ENCODE data around the gene PLXNA4.
"Not testable (repeated sequence)": the region's sequence is repeated elsewhere in the genome, so short reads cannot be mapped to it uniquely, and the experiment has no call there.

Gene PLXNA4

DNA sequence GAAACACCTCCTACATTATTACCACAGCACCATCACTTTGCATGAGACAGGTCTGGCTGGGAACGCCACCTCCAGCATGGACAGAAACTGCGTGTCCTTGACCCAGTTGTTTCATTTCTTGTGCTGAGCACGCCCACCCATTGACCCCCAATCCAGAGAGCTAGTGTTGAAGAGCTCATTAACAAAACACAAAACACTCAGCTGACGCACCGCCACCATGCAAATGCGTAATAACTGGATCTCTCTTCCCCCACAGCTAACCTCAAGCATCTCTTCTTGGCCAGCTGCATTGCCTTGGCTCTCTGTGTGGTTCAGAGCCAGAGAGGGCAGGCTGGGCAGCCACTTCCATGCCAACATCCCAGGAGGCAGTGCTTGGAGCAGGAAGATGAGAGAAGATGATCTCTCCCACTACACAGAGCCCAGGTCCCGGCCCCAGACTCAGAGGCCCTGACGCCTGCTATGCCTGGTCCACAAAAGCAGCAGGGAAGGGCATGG, 173.5 kb downstream of the PLXNA4 start:
- FAIRE-seq (no peak), DNase-seq (ENCODE audit: insufficient read length) (no peak)
- no peak for TF ChIP-seq POLR2A (IDR thresholded peaks at IDR 0.05; ENCODE audit: low read depth, low read length)
- no peak for TF ChIP-seq TAF1 (IDR thresholded peaks at IDR 0.05; ENCODE audit: borderline replicate concordance, low read depth, low read length)
- TF ChIP-seq POLR2AphosphoS5 (IDR thresholded peaks at IDR 0.05; ENCODE audit: low read depth, low read length), result no peak

- FAIRE-seq (no peak), DNase-seq (ENCODE audit: insufficient read length) (no peak)
- TF ChIP-seq TAF1 (IDR thresholded peaks at IDR 0.05; ENCODE audit: borderline replicate concordance, low read depth, low read length) (no peak), POLR2AphosphoS5 (IDR thresholded peaks at IDR 0.05; ENCODE audit: low read depth, low read length) (no peak), POLR2A (IDR thresholded peaks at IDR 0.05; ENCODE audit: low read depth, low read length) (no peak)
These were observed 174.2 kb downstream of the PLXNA4 start for GRCh38 chr7:132402096-132402495.

GRCh38 chr7:132400561-132401142, 175.6 kb downstream of the PLXNA4 start:
- DNase-seq (ENCODE audit: insufficient read length) (no peak), FAIRE-seq (no peak)
- TF ChIP-seq POLR2A (IDR thresholded peaks at IDR 0.05; ENCODE audit: low read depth, low read length) (no peak), POLR2AphosphoS5 (IDR thresholded peaks at IDR 0.05; ENCODE audit: low read depth, low read length) (no peak), TAF1 (IDR thresholded peaks at IDR 0.05; ENCODE audit: borderline replicate concordance, low read depth, low read length) (no peak)

- FAIRE-seq, result no peak
- no peak for TF ChIP-seq POLR2AphosphoS5 (IDR thresholded peaks at IDR 0.05; ENCODE audit: low read depth, low read length)
- TF ChIP-seq POLR2A (IDR thresholded peaks at IDR 0.05; ENCODE audit: low read depth, low read length), result no peak
- no peak for TF ChIP-seq TAF1 (IDR thresholded peaks at IDR 0.05; ENCODE audit: borderline replicate concordance, low read depth, low read length)
- DNase-seq (ENCODE audit: insufficient read length), result no peak
These were observed 176.9 kb downstream of the PLXNA4 start for GRCh38 chr7:132399367-132399766.

GRCh38 chr7:132398253-132398925, 177.9 kb downstream of the PLXNA4 start:
- DNase-seq (ENCODE audit: insufficient read length), result no peak
- TF ChIP-seq TAF1 (IDR thresholded peaks at IDR 0.05; ENCODE audit: borderline replicate concordance, low read depth, low read length), result no peak
- FAIRE-seq, result no peak

DNA sequence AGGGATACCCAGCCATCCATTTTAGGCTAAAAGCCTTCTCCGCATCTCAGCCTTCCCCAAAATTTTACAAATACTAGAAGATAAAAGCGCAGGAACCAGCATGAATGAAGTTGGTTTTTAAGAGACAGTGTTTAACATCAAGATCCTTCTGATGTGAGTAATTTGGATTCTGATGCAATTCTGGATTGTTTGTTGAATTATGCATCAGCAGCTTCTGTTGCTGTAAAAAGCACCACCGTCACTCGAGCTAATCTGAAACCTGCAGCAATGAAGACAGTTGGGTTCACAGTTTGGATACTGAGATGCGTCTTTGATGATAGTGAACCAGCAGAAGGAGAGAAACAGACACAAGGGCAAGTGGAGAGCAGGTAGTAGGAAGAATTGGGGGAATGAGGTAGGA, 179.2 kb downstream of the PLXNA4 start:
- TF ChIP-seq TAF1 (IDR thresholded peaks at IDR 0.05; ENCODE audit: borderline replicate concordance, low read depth, low read length) (no peak), POLR2AphosphoS5 (IDR thresholded peaks at IDR 0.05; ENCODE audit: low read depth, low read length) (no peak), POLR2A (IDR thresholded peaks at IDR 0.05; ENCODE audit: low read depth, low read length) (no peak)
- FAIRE-seq, result no peak
- no peak for DNase-seq (ENCODE audit: insufficient read length)

GRCh38 chr7:132395361-132395760, 180.9 kb downstream of the PLXNA4 start:
- TF ChIP-seq TAF1 (IDR thresholded peaks at IDR 0.05; ENCODE audit: borderline replicate concordance, low read depth, low read length), result no peak
- no peak for TF ChIP-seq POLR2A (IDR thresholded peaks at IDR 0.05; ENCODE audit: low read depth, low read length)
- TF ChIP-seq POLR2AphosphoS5 (IDR thresholded peaks at IDR 0.05; ENCODE audit: low read depth, low read length), result no peak
- FAIRE-seq, result no peak

DNA sequence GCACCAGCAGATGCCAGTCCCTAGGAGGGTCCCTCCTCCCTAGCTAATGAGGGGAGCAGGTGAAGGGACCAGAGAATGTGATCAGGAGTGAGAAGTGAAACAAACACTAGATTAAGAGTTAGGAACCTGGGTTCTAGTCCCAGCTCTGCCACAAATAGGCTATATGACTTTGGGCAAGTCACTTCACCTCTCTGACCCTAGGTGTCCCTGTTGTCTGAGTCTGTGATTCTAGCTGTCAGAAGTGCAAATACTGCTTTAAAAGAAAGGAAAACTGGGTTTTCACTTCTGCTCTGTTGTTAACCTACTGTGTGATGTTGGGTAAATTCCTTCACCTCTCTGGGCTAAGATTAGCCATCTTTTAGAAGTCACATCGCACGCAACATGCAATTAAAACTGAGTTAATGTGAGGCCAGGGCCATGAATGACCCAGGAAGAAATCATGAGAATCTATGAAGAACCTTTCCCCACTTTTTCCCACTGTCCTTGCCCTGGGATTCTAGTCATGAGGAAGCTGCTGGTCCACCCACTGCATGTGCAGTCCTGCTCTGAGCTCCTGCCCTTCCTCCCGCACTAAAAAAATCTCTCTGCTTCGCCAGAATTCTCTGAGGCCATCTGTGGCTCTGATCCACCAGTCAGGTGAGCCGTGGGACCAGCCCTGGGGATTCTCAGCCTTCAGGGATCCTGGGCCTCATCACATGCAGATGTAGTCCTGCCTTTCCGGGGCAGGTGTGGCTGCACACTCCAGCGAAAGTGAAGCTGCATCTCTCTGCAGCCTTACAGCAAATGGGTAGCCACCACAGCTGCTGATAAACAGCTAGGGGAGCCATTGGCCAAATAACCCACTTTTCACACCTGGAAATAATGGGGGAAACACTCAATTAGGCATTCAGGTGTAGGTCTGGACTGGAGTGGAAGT, 181.7 kb downstream of the PLXNA4 start:
- TF ChIP-seq POLR2AphosphoS5 (IDR thresholded peaks at IDR 0.05; ENCODE audit: low read depth, low read length) (no peak), TAF1 (IDR thresholded peaks at IDR 0.05; ENCODE audit: borderline replicate concordance, low read depth, low read length) (no peak)
- FAIRE-seq (no peak), DNase-seq (ENCODE audit: insufficient read length) (no peak)

More at GRCh38 chr7:132395361-132395760, 180.9 kb downstream of the PLXNA4 start:
- DNase-seq (ENCODE audit: insufficient read length), result no peak

DNA sequence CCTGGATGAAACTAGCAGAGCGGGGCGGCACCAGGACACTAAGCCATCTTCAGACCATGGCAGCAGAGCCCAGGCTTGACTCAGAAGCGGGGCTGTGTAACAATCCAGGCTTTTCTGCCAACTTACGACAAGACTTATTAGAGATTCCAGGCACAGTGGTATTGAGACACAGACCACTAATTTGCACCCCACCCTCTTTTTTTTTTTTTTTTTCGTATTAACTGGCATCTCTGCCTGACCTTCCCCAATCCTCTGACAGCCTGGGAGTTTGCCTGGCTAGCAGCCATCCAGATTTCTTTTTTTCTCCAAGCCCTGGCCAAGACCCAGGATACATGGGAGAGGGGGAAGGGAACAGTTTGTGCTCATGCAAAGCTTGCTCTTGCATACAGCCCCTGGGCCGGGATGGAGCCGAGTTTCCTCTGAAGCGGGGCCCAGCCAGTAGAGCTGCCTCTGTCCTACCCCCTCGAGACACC, 182.4 kb downstream of the PLXNA4 start:
- TF ChIP-seq POLR2AphosphoS5 (IDR thresholded peaks at IDR 0.05; ENCODE audit: low read depth, low read length), result no peak
- no peak for TF ChIP-seq POLR2A (IDR thresholded peaks at IDR 0.05; ENCODE audit: low read depth, low read length)
- TF ChIP-seq TAF1 (IDR thresholded peaks at IDR 0.05; ENCODE audit: borderline replicate concordance, low read depth, low read length), result no peak
- no peak for DNase-seq (ENCODE audit: insufficient read length)

DNA sequence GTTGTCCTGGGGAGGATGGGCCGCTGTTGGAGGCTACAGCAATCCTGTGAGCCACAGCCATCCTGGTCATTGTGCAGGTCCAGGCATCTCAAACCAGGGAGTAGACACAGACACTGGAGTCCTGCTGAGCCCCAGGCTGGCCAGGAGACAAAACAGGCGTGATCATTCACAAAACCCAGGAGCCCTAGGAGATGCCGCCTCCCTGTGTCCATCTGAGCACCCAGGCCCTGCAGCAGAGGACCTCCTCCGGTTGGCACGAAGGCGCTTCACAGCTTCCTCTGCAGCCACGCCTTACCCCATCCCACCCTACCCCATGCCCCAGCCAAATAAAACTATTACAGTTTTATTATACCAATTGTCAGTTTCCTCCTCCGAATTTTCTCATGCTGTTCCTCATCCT, 183.6 kb downstream of the PLXNA4 start:
- no peak for FAIRE-seq
- DNase-seq (ENCODE audit: insufficient read length), result no peak

More for the DNA sequence above, 182.4 kb downstream of the PLXNA4 start:
- no peak for FAIRE-seq

GRCh38 chr7:132390705-132391104, 185.6 kb downstream of the PLXNA4 start:
- no peak for DNase-seq (ENCODE audit: insufficient read length)
- TF ChIP-seq TAF1 (IDR thresholded peaks at IDR 0.05; ENCODE audit: borderline replicate concordance, low read depth, low read length), result no peak
- TF ChIP-seq POLR2AphosphoS5 (IDR thresholded peaks at IDR 0.05; ENCODE audit: low read depth, low read length), result no peak
- no peak for TF ChIP-seq POLR2A (IDR thresholded peaks at IDR 0.05; ENCODE audit: low read depth, low read length)
- FAIRE-seq, result no peak

More for the DNA sequence above, 183.6 kb downstream of the PLXNA4 start:
- TF ChIP-seq POLR2AphosphoS5 (IDR thresholded peaks at IDR 0.05; ENCODE audit: low read depth, low read length) (no peak), TAF1 (IDR thresholded peaks at IDR 0.05; ENCODE audit: borderline replicate concordance, low read depth, low read length) (no peak), POLR2A (IDR thresholded peaks at IDR 0.05; ENCODE audit: low read depth, low read length) (no peak)

GRCh38 chr7:132390049-132390448, 186.2 kb downstream of the PLXNA4 start:
- FAIRE-seq, result not testable (repeated sequence)

More at GRCh38 chr7:132390049-132390448, 186.2 kb downstream of the PLXNA4 start:
- not testable (repeated sequence) for DNase-seq (ENCODE audit: insufficient read length)

All from GM12892 (cell line).